Cerebellar nuclear complex (tissue), 1 donor: Measurements from ENCODE around the gene CTTN.
"Not testable (repeated sequence)": the region's sequence is repeated elsewhere in the genome, so short reads cannot be mapped to it uniquely, and the experiment has no call there.

Experiments used
- DNase-seq, 2 experiments: peaks; one replicate each; lab custom pipeline; 2025; lab: John Stamatoyannopoulos, UW

CTTN gene

GRCh38 chr11:70381872-70382861 is 16.2 kb upstream of the CTTN start:
- no peak for DNase-seq

GRCh38 chr11:70383664-70384565 is 14.4 kb upstream of the CTTN start:
- DNase-seq = no peak

GRCh38 chr11:70384566-70385152 is 13.7 kb upstream of the CTTN start:
- DNase-seq = no peak

- DNase-seq = no peak
These were observed 10.8 kb upstream of the CTTN start for GRCh38 chr11:70387564-70387963.

GRCh38 chr11:70389201-70389600 is 9.1 kb upstream of the CTTN start:
- no peak for DNase-seq

GRCh38 chr11:70390882-70391281 is 7.4 kb upstream of the CTTN start:
- not testable (repeated sequence) for DNase-seq

GRCh38 chr11:70394211-70394950 is 3.9 kb upstream of the CTTN start:
- no peak for DNase-seq

- DNase-seq = no peak
These were observed 870 bp upstream of the CTTN start for GRCh38 chr11:70397336-70397982.

- DNase-seq = no peak
These were observed 728 bp downstream of the CTTN start for GRCh38 chr11:70398834-70399680.

GRCh38 chr11:70399681-70400112 is 1.4 kb downstream of the CTTN start:
- no peak for DNase-seq

- no peak for DNase-seq
These were observed 2.3 kb downstream of the CTTN start for GRCh38 chr11:70400643-70401042.

- DNase-seq = no peak
These were observed 3.7 kb downstream of the CTTN start for GRCh38 chr11:70402016-70402415.

GRCh38 chr11:70402685-70403084 is 4.4 kb downstream of the CTTN start:
- DNase-seq = no peak

- no peak for DNase-seq
These were observed 5.9 kb downstream of the CTTN start for GRCh38 chr11:70404244-70404643.

GRCh38 chr11:70405679-70406395 is 7.5 kb downstream of the CTTN start:
- peak; percentile 42 to 74 for DNase-seq

- DNase-seq = no peak
These were observed 8.8 kb downstream of the CTTN start for GRCh38 chr11:70407121-70407520.

GRCh38 chr11:70407814-70408213 is 9.5 kb downstream of the CTTN start:
- DNase-seq = no peak

GRCh38 chr11:70408326-70408725 is 10.0 kb downstream of the CTTN start:
- not testable (repeated sequence) for DNase-seq

GRCh38 chr11:70409437-70409836 is 11.1 kb downstream of the CTTN start:
- DNase-seq = no peak
